Measurements from ENCODE around the gene SHH. TPM values are rescaled to one million over a fixed set of nuclear protein-coding genes. Genes with fewer than 3 reads are reported as not detected.

The SHH gene
- total RNA-seq, 1 experiment from 2014 or later, result 0.26 TPM

DNA sequence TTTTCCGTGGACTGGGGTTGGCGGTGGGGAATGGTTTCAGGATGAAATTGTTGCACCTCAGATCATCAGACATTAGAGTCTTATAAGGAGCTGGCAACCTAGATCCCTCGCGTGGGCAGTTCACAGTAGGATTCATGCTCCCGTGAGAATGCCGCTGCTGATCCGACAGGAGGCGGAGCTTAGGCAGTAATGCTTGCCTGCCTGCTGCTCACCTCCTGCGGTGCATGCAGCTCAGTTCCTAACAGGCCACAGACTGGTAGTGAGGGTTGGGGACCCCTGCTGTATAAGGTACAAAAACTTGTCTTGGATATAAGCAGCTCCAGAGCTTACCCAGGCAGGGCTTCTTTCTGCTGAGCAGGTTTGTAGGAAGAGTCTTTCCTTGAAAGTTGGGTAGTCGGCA, 53.9 kb downstream of the SHH start:
- H3K27me3 Mint-ChIP-seq (ENCODE audit: low read depth), result no peaks in the 10 kb centered on the region
- H3K36me3 Mint-ChIP-seq, result peaks cover 42% of the 10 kb centered on the region
- POLR2A ChIA-PET, result no interaction called here
- TF ChIP-seq ZNF219 (CRISPR knock-in tag; IDR thresholded peaks at IDR 0.05; ENCODE audit: borderline replicate concordance) (no peak), ZNF423 (CRISPR knock-in tag; IDR thresholded peaks at IDR 0.05) (0 out of 2 replicates have a peak, but pooled peaks have one; percentile 37), SMAD3 (CRISPR knock-in tag; IDR thresholded peaks at IDR 0.05; ENCODE audit: borderline replicate concordance) (no peak), FOXP1 (CRISPR knock-in tag; IDR thresholded peaks at IDR 0.05; ENCODE audit: borderline replicate concordance) (no peak), GTF2I (CRISPR knock-in tag; conservative IDR thresholded peaks at IDR 0.05) (no peak)
- TF ChIP-seq, protein P1, sequence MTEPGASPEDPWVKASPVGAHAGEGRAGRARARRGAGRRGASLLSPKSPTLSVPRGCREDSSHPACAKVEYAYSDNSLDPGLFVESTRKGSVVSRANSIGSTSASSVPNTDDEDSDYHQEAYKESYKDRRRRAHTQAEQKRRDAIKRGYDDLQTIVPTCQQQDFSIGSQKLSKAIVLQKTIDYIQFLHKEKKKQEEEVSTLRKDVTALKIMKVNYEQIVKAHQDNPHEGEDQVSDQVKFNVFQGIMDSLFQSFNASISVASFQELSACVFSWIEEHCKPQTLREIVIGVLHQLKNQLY (CRISPR knock-in tag; IDR thresholded peaks at IDR 0.05), result no peak
- TF ChIP-seq, protein P2, sequence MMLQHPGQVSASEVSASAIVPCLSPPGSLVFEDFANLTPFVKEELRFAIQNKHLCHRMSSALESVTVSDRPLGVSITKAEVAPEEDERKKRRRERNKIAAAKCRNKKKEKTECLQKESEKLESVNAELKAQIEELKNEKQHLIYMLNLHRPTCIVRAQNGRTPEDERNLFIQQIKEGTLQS (CRISPR knock-in tag; conservative IDR thresholded peaks at IDR 0.05), result no peak
- TF ChIP-seq, protein P3, sequence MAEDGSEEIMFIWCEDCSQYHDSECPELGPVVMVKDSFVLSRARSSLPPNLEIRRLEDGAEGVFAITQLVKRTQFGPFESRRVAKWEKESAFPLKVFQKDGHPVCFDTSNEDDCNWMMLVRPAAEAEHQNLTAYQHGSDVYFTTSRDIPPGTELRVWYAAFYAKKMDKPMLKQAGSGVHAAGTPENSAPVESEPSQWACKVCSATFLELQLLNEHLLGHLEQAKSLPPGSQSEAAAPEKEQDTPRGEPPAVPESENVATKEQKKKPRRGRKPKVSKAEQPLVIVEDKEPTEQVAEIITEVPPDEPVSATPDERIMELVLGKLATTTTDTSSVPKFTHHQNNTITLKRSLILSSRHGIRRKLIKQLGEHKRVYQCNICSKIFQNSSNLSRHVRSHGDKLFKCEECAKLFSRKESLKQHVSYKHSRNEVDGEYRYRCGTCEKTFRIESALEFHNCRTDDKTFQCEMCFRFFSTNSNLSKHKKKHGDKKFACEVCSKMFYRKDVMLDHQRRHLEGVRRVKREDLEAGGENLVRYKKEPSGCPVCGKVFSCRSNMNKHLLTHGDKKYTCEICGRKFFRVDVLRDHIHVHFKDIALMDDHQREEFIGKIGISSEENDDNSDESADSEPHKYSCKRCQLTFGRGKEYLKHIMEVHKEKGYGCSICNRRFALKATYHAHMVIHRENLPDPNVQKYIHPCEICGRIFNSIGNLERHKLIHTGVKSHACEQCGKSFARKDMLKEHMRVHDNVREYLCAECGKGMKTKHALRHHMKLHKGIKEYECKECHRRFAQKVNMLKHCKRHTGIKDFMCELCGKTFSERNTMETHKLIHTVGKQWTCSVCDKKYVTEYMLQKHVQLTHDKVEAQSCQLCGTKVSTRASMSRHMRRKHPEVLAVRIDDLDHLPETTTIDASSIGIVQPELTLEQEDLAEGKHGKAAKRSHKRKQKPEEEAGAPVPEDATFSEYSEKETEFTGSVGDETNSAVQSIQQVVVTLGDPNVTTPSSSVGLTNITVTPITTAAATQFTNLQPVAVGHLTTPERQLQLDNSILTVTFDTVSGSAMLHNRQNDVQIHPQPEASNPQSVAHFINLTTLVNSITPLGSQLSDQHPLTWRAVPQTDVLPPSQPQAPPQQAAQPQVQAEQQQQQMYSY (CRISPR knock-in tag; IDR thresholded peaks at IDR 0.05), result no peak
- TF ChIP-seq, protein P4, sequence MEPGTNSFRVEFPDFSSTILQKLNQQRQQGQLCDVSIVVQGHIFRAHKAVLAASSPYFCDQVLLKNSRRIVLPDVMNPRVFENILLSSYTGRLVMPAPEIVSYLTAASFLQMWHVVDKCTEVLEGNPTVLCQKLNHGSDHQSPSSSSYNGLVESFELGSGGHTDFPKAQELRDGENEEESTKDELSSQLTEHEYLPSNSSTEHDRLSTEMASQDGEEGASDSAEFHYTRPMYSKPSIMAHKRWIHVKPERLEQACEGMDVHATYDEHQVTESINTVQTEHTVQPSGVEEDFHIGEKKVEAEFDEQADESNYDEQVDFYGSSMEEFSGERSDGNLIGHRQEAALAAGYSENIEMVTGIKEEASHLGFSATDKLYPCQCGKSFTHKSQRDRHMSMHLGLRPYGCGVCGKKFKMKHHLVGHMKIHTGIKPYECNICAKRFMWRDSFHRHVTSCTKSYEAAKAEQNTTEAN (CRISPR knock-in tag; IDR thresholded peaks at IDR 0.05), result no peak
- CTCF ChIA-PET, result interaction anchor here (0.9 to 1.5 kb wide), 2 partner anchors 159 to 160 kb away, joined by 3 to 7 read pairs; no protein-coding TSS in a partner anchor
- peak; percentile 71 for ATAC-seq
- no peak overlapping the region for H3K4me3 Mint-ChIP-seq
- H3K27ac Mint-ChIP-seq, result no peak overlapping the region
- DNase-seq (ENCODE audit: low spot score), result peak; percentile 44
- H3K4me1 Mint-ChIP-seq, result peaks cover 41% of the 10 kb centered on the region
- peaks cover 18% of the 10 kb centered on the region for H3K9me3 Mint-ChIP-seq

DNA sequence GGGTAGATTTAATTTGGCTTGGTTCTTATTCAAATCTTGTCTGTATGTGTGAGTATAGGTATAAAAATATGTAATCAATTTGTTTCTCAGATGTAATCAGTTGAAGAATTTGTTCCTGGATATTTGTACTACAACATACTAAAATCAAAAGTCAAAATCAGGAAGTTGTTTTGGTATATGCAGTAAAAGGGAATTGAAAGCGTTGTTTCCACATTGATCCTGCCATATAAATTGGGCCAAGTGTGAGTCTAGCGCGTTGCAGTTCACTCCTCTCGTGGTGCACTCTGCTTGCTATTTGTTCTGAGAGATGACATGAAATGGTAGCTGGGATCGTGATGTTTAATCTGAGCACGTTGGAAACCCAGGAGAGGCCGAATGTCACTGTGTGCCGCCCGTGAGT, 55.9 kb downstream of the SHH start:
- TF ChIP-seq CBFB (CRISPR knock-in tag; IDR thresholded peaks at IDR 0.05; ENCODE audit: low read depth), result no peak
- no peak for TF ChIP-seq ZBTB21 (CRISPR knock-in tag; IDR thresholded peaks at IDR 0.05; ENCODE audit: borderline replicate concordance)
- TF ChIP-seq, protein P4 (CRISPR knock-in tag; IDR thresholded peaks at IDR 0.05), result no peak
- TF ChIP-seq FOXJ3 (CRISPR knock-in tag; IDR thresholded peaks at IDR 0.05; ENCODE audit: borderline replicate concordance), result no peak
- TF ChIP-seq, protein P5, sequence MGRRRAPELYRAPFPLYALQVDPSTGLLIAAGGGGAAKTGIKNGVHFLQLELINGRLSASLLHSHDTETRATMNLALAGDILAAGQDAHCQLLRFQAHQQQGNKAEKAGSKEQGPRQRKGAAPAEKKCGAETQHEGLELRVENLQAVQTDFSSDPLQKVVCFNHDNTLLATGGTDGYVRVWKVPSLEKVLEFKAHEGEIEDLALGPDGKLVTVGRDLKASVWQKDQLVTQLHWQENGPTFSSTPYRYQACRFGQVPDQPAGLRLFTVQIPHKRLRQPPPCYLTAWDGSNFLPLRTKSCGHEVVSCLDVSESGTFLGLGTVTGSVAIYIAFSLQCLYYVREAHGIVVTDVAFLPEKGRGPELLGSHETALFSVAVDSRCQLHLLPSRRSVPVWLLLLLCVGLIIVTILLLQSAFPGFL (CRISPR knock-in tag; IDR thresholded peaks at IDR 0.05; ENCODE audit: borderline replicate concordance), result no peak
- TF ChIP-seq, protein P6, sequence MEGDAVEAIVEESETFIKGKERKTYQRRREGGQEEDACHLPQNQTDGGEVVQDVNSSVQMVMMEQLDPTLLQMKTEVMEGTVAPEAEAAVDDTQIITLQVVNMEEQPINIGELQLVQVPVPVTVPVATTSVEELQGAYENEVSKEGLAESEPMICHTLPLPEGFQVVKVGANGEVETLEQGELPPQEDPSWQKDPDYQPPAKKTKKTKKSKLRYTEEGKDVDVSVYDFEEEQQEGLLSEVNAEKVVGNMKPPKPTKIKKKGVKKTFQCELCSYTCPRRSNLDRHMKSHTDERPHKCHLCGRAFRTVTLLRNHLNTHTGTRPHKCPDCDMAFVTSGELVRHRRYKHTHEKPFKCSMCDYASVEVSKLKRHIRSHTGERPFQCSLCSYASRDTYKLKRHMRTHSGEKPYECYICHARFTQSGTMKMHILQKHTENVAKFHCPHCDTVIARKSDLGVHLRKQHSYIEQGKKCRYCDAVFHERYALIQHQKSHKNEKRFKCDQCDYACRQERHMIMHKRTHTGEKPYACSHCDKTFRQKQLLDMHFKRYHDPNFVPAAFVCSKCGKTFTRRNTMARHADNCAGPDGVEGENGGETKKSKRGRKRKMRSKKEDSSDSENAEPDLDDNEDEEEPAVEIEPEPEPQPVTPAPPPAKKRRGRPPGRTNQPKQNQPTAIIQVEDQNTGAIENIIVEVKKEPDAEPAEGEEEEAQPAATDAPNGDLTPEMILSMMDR (IDR thresholded peaks at IDR 0.05), result no peak
- TF ChIP-seq FOXP1 (CRISPR knock-in tag; IDR thresholded peaks at IDR 0.05; ENCODE audit: borderline replicate concordance), result no peak
- no peak for TF ChIP-seq CREB1 (CRISPR knock-in tag; IDR thresholded peaks at IDR 0.05)
- TF ChIP-seq, protein P7, sequence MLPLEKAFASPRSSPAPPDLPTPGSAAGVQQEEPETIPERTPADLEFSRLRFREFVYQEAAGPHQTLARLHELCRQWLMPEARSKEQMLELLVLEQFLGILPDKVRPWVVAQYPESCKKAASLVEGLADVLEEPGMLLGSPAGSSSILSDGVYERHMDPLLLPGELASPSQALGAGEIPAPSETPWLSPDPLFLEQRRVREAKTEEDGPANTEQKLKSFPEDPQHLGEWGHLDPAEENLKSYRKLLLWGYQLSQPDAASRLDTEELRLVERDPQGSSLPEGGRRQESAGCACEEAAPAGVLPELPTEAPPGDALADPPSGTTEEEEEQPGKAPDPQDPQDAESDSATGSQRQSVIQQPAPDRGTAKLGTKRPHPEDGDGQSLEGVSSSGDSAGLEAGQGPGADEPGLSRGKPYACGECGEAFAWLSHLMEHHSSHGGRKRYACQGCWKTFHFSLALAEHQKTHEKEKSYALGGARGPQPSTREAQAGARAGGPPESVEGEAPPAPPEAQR (CRISPR knock-in tag; IDR thresholded peaks at IDR 0.05), result no peak
- TF ChIP-seq ZNF263 (CRISPR knock-in tag; IDR thresholded peaks at IDR 0.05; ENCODE audit: low read depth), result no peak
- no peak for TF ChIP-seq CREM (CRISPR knock-in tag; IDR thresholded peaks at IDR 0.05)
- TF ChIP-seq, protein P8, sequence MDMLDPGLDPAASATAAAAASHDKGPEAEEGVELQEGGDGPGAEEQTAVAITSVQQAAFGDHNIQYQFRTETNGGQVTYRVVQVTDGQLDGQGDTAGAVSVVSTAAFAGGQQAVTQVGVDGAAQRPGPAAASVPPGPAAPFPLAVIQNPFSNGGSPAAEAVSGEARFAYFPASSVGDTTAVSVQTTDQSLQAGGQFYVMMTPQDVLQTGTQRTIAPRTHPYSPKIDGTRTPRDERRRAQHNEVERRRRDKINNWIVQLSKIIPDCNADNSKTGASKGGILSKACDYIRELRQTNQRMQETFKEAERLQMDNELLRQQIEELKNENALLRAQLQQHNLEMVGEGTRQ (CRISPR knock-in tag; IDR thresholded peaks at IDR 0.05), result no peak
- H3K36me3 Mint-ChIP-seq, result peaks cover 39% of the 10 kb centered on the region
- H3K27me3 Mint-ChIP-seq (ENCODE audit: low read depth), result no peaks in the 10 kb centered on the region
- POLR2A ChIA-PET, result no interaction called here
- no peak overlapping the region for H3K27ac Mint-ChIP-seq
- CTCF ChIA-PET, result no interaction called here
- H3K9me3 Mint-ChIP-seq, result peaks cover 18% of the 10 kb centered on the region
- ATAC-seq, result no peak
- H3K4me3 Mint-ChIP-seq, result no peak overlapping the region
- no peak for DNase-seq (ENCODE audit: low spot score)
- peaks cover 38% of the 10 kb centered on the region for H3K4me1 Mint-ChIP-seq

Measured in WTC11 (cell line).